ENCODE measurements around the gene TNFRSF4.

The TNFRSF4 gene

DNA sequence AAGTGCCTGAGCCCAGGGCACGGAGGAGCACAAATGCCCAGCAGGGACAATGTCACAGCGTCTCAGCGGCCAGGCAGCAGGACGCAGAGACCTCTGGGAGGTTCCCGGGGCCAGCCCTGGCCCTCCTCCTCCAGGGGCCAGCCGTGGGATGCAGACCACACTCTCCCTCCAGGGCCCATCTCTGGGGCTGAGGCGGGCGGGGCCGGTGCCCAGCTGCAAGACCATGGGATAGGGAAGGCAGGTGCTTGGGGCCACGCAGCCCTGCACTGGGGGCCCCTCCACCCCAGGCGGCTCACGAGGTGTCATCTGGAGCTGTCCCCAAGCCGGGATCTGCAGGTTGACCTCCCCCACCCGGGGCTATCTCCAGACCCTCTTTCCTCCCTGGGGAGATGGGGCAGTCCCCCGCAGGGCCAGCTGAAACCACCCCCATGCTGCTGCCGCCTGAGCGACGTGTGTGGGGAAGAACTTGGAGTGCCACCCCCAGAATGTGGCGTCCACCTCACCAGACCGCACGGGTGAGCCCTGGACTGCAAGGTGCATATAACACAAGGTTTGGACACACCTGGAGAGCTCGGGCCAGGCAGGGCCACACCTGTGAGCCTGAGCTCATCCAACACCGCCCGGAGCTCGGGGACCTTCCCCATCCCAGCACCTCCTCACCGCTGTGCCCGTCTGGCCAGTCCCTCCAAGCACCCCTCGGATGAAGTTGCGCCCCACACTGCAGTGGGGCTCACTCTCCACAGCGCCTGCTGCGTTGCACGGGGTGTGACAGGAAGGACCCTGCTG lies 44.3 kb downstream of the TNFRSF4 start:
- DNase-seq (ENCODE audit: low read depth): no peak

GRCh38 chr1:1168451-1169411 lies 45.2 kb downstream of the TNFRSF4 start:
- no peak for DNase-seq (ENCODE audit: low read depth)

DNA sequence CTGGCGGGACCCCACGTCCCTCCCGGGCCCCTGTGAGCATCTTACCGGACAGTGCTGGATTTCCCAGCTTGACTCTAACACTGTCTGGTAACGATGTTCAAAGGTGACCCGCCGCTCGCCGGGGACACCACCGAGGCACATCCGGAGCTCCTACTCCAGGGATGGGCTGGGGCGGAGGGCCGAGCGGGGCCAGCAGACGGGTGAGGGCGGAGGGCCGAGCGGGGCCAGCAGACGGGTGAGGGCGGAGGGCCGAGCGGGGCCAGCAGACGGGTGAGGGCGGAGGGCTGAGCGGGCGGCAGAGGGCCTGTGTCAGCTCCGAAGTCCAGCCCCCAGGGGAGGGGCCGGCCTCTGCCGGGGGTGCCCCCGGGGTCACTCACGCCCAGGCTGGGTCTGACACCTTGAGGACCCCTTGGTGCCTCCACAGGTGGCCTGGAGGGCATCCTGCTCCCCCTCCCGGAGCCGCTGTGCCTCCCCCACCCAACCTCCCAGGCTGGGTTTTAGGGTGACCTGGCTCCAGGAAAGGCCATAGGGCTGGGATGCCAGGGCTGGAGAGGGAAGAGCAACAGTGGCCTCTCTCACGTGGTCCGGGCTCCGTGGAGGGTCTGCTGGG lies 46.0 kb downstream of the TNFRSF4 start:
- no peak for DNase-seq (ENCODE audit: low read depth)

GRCh38 chr1:1167398-1167821 lies 46.5 kb downstream of the TNFRSF4 start:
- DNase-seq (ENCODE audit: low read depth): no peak

DNA sequence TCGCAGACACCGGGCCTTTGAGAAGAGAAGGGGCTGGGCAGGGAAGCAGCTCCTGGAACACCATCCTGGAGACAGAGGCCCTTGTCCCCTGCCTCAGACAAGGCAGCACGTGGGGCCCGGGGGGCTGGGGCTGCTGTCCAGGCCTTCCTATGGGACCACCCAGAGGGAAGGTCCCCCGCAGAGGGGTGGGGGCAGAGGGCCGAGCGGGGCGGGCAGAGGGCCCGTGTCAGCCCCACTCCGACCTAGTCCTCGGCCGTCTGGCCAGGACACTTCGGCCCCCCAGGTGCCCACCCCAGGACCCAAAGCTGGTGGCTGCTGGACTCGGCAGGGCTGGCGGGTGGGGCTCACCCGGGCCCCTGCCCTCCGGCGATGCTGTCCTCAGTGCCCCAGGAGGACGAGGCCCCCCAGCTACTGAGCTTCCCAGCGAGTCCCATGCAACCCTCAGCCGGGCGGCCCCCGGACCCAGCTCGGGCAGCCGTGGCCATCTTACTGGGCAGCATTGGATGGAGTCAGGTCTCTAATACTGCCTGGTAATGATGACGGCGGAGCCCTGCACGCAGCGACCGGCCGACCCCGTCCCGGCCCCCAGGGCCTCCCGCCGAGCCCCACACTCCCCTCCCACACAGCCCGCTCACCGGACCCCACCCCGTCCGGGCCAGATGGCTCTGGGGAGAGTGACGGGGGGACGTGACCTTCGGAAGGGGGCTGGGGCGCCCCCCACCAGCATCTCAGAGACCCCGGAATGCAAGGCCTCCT lies 47.1 kb downstream of the TNFRSF4 start:
- DNase-seq (ENCODE audit: low read depth): no peak

DNA sequence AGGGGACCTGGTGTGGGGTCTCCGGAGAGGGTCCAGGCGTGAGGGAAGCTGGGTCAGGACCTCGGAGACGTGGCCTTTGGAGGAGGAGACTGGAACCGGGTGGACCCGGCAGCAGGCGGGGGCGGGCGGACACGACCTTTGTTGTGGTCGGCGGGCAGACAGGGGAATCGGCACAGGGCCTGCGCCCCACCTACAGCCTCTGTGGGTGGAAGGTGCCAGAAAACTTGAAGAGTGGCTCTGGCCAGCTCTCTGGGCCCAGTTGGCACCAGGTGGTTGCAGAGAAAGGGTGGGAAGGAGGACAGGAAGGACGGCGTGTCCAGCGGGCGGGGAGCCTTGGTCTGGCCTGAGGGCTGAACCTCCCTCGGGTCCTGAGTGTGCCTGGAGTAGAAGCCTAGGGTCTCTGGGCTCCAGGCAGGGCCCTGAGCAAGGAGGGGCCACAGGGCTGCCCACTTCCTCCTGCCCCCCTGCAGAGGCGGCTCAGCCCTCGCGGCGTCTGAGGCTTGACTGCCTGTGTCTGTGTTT lies 48.0 kb downstream of the TNFRSF4 start:
- DNase-seq (ENCODE audit: low read depth): no peak

DNA sequence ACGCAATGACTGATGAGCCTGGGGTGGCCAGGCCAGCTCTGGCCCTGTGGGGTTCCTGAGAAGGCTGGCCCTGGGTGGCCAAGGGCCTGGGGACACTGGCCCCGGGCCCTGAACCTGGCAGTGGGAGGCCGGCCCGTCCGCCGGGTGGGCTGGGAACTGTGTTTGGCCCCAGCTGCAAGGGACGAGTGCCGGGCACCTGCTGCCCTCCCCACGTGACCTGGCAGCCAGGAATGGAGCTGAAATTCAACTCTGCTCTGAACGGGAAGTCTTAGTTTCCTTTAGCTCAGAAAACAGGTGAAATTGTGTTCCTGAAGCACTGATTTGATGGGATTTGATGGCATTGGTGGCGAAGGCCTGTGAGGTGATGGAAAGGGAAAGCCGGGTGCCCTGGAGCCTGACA lies 48.5 kb downstream of the TNFRSF4 start:
- no peak for DNase-seq (ENCODE audit: low read depth)

GRCh38 chr1:1164701-1165451 lies 49.1 kb downstream of the TNFRSF4 start:
- no peak for DNase-seq (ENCODE audit: low read depth)

- no peak for DNase-seq (ENCODE audit: low read depth)
These were observed 49.6 kb downstream of the TNFRSF4 start for GRCh38 chr1:1164361-1164700.

GRCh38 chr1:1163538-1164070 lies 50.3 kb downstream of the TNFRSF4 start:
- no peak for DNase-seq (ENCODE audit: low read depth)

DNA sequence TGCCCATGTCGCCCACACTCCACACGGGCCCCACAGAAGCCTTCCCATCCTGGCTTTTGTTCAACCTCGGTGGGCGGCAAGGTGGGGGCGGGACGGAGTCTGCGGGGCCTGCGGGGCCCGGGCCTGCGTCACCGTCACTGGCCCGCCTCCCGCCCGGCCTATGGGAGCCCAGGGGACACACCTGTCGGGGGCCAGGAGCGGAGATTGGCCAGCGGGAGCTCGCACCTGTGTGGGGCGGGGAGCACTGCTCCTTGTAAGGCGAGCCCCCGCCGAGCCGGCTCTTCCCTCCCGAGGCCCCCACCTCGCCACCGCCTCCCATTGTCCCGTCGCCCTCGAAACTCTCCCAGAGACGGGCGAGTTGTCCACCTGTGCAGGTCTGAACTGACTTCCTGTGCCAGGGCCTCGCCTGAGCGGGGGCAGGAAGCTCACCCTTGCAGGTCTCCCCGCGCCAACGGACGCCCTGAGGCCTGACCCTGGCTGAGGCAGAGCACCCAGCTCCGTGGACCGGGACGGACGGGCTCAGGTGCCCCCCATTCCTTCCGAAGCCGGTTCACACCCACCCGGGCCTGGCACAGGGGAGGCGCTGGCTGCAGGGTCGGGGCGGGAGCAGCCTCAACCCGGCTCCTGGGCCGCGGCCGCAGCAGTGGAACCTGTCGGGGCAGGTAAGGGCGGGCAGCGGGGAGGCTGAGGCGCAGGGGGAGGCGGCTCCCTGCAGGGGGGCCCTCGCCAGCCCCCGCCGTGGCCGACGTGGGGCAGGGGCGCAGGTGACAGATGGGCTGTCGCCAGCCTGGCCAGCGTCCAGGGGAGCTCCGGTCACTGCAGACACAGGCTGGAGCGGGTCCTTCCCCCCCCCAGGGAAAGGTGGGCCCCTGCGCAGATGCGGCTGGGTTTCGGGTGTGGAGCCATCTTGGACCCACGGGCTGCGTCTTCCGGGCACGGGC lies 51.1 kb downstream of the TNFRSF4 start:
- DNase-seq (ENCODE audit: low read depth): no peak

- no peak for DNase-seq (ENCODE audit: low read depth)
These were observed 52.3 kb downstream of the TNFRSF4 start for GRCh38 chr1:1161683-1162079.
